GM19193 (cell line): ENCODE results near the gene NLGN4Y.

Source experiments
- POLR2A ChIP-seq: IDR thresholded peaks from 4 replicates; pipeline ENCODE4 v1.6.1; 2011; ENCODE audit not compliant: insufficient read depth, insufficient read length; ENCODE audit errors: extremely low read depth

Gene NLGN4Y

GRCh38 chrY:14618513-14618912, 94.2 kb downstream of the NLGN4Y start:
- no peak for TF ChIP-seq POLR2A

DNA sequence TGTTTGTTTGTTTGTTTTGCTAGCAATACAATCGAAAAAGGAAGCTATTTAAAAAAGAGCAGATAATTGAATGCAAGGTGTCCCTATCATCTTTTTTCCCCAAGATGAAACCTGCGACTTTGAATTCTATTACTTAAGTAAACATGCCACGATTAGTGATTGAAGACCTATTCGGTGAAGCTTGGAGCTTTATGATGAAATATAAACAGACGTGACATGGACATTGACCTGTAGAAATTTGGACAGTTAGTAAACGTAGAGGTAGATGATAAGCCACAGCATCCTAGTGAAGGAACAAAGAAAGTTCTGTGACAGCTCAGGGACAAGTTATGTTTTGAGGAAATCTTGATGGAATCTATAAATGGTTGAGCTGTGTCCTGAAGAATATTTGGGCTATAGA, 103.9 kb downstream of the NLGN4Y start:
- TF ChIP-seq POLR2A, result no peak

DNA sequence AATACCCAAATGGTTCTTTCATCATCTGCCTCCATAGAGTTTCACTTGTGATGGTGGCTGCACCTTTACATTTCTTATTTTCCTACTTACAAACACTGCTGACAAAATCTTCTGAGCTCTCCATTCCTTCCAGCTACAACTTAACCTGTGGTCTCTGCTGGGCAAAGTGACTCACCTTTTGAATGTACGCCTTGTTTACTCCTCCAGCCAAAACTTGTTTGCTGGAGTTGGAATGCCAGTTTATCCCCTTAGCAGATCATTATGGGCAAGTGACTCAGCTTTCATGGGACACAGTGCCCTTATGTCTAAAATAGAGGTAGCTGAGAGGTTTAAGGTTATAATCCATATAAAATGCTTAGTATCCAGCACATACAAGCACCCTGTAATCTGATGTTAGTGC, 107.3 kb downstream of the NLGN4Y start:
- TF ChIP-seq POLR2A, result no peak

DNA sequence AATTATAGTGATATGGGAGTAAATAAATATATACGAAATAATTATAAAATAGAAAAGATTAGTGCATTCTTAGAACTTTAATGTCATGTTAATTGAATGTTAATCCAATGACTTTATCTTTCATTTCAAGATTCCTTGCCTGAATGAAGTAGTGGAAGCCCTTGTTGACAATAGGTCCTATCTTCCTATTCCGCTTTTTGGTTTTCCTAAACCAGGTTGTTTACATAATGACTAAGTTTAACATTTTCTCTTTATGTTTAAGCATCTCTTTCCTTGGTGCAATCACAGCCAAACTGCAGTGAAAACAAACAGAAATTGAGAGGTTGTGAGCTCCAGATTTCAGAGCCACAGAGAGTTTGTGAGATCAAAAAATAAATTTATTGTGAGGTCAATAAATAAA, 109.4 kb downstream of the NLGN4Y start:
- no peak for TF ChIP-seq POLR2A

DNA sequence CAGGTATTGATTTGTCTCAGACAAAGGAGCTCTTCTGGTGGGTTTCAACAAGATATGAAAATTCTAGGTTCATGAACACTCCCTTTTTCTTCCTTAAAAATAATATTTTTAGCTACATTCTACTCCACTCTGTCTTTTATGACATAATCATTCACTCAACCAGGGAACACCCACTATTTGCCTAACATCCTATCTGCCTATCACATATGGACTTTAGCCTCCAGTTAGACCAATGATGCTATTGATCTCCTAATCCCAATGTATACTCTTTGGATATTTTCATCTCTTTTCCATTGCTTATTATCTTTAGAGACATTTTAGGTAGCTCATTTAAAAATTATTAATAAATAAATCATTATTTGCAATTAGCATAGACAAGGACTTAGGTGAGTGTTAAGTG, 110.6 kb downstream of the NLGN4Y start:
- no peak for TF ChIP-seq POLR2A

DNA sequence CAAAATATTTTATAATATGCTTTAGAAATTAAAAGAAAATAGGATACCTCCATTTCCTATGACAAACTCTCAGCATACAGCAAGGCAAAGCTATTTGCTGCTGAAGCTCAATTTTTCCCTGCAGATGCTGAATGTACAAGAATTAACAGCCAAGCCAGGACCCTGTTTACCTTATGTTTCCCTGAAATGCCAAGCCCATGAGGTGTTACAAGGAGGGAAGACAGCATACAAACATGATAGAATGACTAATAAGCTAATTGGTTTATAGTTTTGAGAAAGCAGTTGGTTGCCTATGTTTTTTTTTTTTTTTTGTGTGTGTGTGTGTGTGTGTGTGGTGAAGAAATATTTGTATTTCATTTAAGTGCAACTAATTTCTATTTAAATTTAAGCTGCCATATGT, 113.2 kb downstream of the NLGN4Y start:
- TF ChIP-seq POLR2A, result no peak

DNA sequence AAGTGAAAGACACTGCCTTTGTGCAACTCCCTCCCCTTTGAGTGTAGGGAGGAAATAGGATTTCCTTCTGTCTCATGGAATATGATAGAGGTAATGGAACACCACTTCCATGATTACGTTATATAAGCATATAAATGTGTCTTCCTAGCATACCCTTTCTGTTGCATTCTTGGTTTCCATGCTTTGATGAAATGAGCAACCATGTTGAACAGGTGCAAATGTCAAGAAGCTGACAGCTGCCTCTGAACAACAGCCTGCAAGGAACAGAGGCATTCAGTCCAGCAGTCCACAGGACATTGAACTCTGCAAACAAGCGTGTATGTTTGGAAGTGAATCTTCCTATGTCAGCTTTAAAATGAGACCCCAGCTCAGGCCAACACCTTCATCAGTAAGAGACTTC, 117.5 kb downstream of the NLGN4Y start:
- no peak for TF ChIP-seq POLR2A

DNA sequence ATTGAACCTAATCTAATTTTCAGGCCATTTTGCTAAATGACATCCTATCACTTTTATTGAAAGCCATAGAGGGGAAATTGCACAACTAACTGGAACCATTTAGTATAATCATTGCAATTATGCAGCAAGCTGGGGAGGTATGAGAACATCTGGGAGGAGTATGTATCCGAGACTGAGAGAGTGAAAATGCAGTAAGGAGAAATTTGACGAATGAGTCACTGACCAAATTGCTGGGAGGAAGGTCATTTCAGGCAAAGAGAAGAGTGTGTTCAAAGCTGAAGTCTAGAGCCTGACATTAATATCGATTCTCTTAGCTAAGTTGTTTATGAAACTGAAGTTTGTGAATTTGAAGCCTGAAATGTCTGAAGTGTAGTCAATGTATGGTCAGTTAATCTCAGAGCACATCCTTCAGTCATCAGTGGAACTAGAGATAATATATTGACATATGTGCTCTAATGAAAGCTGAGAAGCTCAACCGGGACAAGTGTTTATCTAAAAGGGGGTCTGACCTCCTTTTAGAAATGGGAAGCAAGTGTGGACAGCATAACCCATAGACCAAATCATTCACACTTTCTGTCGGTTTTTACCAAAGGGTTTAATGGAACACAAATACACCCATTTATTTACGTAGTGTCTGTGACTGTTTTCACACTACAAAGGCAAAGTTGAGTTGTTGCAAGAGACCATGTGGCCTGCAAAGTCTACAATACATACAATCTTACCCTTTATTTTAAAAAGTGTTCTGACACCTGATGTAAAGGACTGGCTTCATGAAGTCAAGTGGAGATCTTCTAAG, 120.0 kb downstream of the NLGN4Y start:
- TF ChIP-seq POLR2A, result no peak

GRCh38 chrY:14679181-14679580, 154.9 kb downstream of the NLGN4Y start:
- no peak for TF ChIP-seq POLR2A

DNA sequence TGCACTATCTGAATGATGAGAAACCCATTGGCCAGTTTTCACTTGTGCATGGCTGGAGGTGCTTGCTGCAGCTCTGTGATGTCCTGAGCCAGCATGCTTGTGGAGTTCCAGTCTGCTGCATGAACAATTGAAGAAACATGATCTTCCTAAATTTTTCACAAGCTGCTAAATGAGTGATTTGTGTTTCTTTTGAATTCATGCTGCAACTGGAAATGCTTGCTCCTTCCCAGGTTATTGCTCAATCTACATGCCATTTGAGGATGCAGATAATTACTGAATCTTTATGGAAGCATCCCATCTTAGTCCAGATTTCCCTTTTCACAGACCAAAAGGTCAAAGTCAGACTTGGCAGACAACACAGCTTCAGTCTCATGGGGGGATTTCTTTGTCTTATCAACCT, 170.2 kb downstream of the NLGN4Y start:
- TF ChIP-seq POLR2A, result no peak

GRCh38 chrY:14708158-14708557, 183.8 kb downstream of the NLGN4Y start:
- TF ChIP-seq POLR2A, result no peak

DNA sequence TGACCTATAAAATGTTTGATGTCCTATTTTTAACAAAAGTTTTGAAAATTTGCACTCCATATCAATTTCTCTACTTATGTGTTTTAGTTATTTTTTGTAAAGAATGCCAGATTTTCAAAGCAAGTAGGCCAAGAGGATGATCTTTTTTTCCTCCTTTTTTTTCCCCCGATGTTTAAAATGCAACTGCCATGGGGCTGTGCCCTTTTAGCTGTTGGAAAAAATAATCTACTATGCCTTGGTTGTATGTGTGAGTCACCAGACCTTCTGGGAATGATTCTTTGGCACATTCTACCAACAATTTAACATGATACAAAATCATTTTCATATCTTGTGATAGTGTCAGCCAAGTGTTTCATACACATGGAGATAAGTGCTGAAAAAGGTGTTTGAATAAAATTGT, 217.3 kb downstream of the NLGN4Y start:
- no peak for TF ChIP-seq POLR2A

DNA sequence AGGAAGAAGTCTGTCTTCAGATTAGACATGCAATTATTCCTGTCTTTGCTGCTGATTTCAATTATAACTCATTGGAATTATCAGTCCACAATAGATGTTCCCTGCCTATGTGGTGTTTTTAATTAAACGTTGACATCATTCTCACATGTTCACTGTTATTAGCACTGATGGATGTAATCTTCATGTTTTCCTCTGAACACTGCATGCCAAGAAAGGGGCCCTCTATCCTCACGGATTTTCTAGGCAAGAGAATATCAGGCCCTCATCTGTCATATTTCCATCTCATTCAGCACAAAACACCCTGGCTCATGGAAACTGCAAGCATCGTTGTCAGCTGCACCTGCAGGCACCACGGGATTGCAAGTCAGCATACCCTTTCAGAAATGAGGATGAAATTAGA, 224.0 kb downstream of the NLGN4Y start:
- no peak for TF ChIP-seq POLR2A

DNA sequence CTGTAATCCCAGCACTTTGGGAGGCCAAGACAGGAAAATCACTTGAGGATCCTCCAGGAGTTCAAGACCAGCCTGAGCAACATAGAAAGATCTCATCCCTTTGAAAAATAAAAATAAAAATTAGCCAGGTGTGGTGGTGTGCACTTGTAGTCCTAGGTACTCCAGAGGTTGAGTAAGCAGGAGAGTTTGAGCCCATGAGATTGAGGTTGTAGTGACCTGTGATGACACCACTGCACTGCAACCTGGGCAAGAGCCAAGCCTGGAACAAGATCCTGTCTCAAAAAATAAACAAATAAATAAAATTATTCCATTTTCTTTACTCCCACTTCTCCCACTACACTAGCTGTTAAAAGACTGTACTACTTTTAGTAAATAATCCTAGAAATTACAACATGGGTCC, 231.2 kb downstream of the NLGN4Y start:
- no peak for TF ChIP-seq POLR2A

- no peak for TF ChIP-seq POLR2A
These were observed 238.6 kb downstream of the NLGN4Y start for GRCh38 chrY:14762903-14763302.

DNA sequence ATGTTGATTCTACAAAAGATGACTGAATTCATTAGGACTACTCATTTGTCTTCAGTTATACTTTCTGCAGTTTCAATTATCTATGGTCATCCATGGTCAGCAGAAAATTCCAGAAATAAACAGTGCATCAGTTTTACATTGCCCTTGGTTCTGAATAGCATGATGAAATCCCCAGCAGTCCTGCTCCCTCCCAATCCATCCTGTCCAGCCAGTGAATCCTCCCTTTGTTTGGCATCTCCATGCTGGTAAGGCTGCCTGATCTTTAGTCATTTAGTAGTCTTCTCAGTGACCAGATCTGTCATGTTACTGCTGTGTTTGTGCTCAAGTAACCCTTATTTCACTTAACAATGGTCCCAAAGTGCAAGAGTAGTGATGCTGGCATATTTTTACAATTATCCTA, 239.3 kb downstream of the NLGN4Y start:
- no peak for TF ChIP-seq POLR2A

GRCh38 chrY:14778208-14778607, 253.9 kb downstream of the NLGN4Y start:
- TF ChIP-seq POLR2A, result no peak
